ENCODE results near the gene TMEM129. TPM values are rescaled to one million over a fixed set of nuclear protein-coding genes. Genes with fewer than 3 reads are reported as not detected.

The TMEM129 gene
- total and polyA plus RNA-seq, 11 donors = 28.6 to 73.3 (median 37.2) TPM

- peak in 2 of 4 donors; percentile 36 to 41 for ATAC-seq
- WGBS, 4 donors = 79 to 85% (median 80%) methylated on average over 15 of the region's 15 CpGs
These were observed 53.9 kb downstream of the TMEM129 start for GRCh38 chr4:1667273-1667672.

GRCh38 chr4:1666391-1666790 is 54.7 kb downstream of the TMEM129 start:
- WGBS, 4 donors = 36 to 52% (median 45%) methylated on average over 12 of the region's 12 CpGs
- H3K4me3 ChIP-seq = no peak overlapping the region
- no peak for TF ChIP-seq CTCF (IDR thresholded peaks at IDR 0.05)
- TF ChIP-seq POLR2A (IDR thresholded peaks at IDR 0.05) = no peak
- peak overlapping the region in 6 of 12 donors; percentile 7 to 71 (median 42) for H3K27ac ChIP-seq
- H3K36me3 ChIP-seq = no peaks in the 10 kb centered on the region
- H3K9me3 ChIP-seq = no peaks in the 10 kb centered on the region
- H3K4me1 ChIP-seq = peaks cover 0 to 11% (median 0%) of the 10 kb centered on the region in 12 donors
- peak; percentile 60 to 79 (median 78) for DNase-seq
- H3K27me3 ChIP-seq = no peaks in the 10 kb centered on the region
- intact Hi-C loops (cut with DNase I) = no loop called here
- peak; percentile 60 to 89 (median 86) for ATAC-seq

More at GRCh38 chr4:1667273-1667672, 53.9 kb downstream of the TMEM129 start:
- Histone ChIP-seq H3K27ac (peak overlapping the region in 1 of 12 donors; percentile 63), H3K4me1 (peaks cover 0 to 11% (median 0%) of the 10 kb centered on the region in 12 donors), H3K36me3 (no peaks in the 10 kb centered on the region), H3K9me3 (no peaks in the 10 kb centered on the region), H3K4me3 (no peak overlapping the region), H3K27me3 (no peaks in the 10 kb centered on the region)
- intact Hi-C loops (cut with DNase I) = no loop called here
- DNase-seq = no peak
- TF ChIP-seq CTCF (IDR thresholded peaks at IDR 0.05) = no peak
- no peak for TF ChIP-seq POLR2A (IDR thresholded peaks at IDR 0.05)

Other genes with a start within 250 kb of the TMEM129 start
- 1 to 10 TPM in 4 of 9 donors, under 1 TPM in 5; 0.42 to 2.3 (median 0.99) TPM for gene FAM53A, start 37.0 kb downstream of the TMEM129 start, total RNA-seq
- 1 to 10 TPM in 1 of 2 donors, under 1 TPM in 1; 0.88 to 1.4 TPM for gene FAM53A, start 37.0 kb downstream of the TMEM129 start, polyA plus RNA-seq
- 10 to 100 TPM; 10.2 to 27.7 (median 11.7) TPM for gene SLBP, start 9.0 kb downstream of the TMEM129 start, total RNA-seq
- 10 to 100 TPM in 1 of 2 donors, 1 to 10 TPM in 1; 7.2 to 17.6 TPM for gene SLBP, start 9.0 kb downstream of the TMEM129 start, polyA plus RNA-seq
- gene TACC3, start 198 bp upstream of the TMEM129 start, total RNA-seq = 10 to 100 TPM in 1 of 9 donors, 1 to 10 TPM in 8; 2.9 to 19.1 (median 6.0) TPM
- gene TACC3, start 198 bp upstream of the TMEM129 start, polyA plus RNA-seq = 1 to 10 TPM; 6.3 to 7.7 TPM
- 1 to 10 TPM; 1.2 to 4.6 (median 2.3) TPM for gene FGFR3, start 72.0 kb upstream of the TMEM129 start, total RNA-seq
- gene FGFR3, start 72.0 kb upstream of the TMEM129 start, polyA plus RNA-seq = 1 to 10 TPM; 1.1 to 2.8 TPM
- gene LETM1, start 134.8 kb upstream of the TMEM129 start, total RNA-seq = 10 to 100 TPM; 35.0 to 54.7 (median 43.4) TPM
- 10 to 100 TPM; 22.1 to 47.4 TPM for gene LETM1, start 134.8 kb upstream of the TMEM129 start, polyA plus RNA-seq
- 10 to 100 TPM; 27.4 to 63.3 (median 40.5) TPM for gene NSD2, start 150.1 kb upstream of the TMEM129 start, total RNA-seq
- gene NSD2, start 150.1 kb upstream of the TMEM129 start, polyA plus RNA-seq = 10 to 100 TPM; 11.4 to 19.0 TPM